HEK293T (cell line): ENCODE results near the gene HIBCH.

Experiments used
- BHLHE40 ChIP-seq: fragments of 450-650 bp; IDR thresholded peaks from 2 replicates; pipeline ENCODE4 v1.6.1; 2016; ENCODE audit warnings: mild to moderate bottlenecking, moderate library complexity, borderline replicate concordance
- FOXA1 ChIP-seq: fragments of 450-650 bp; IDR thresholded peaks from 2 replicates; pipeline ENCODE4 v1.6.1; 2016; ENCODE audit warnings: mild to moderate bottlenecking
- FOXK2 ChIP-seq: fragments of 450-650 bp; IDR thresholded peaks from 2 replicates; pipeline ENCODE4 v1.6.1; 2016; ENCODE audit warnings: mild to moderate bottlenecking
- SP1 ChIP-seq: fragments of 450-650 bp; IDR thresholded peaks from 2 replicates; pipeline ENCODE4 v1.6.1; 2017

GRCh38 chr2:190318931-190319554 lies 583 bp downstream of the HIBCH start:
- TF ChIP-seq SP1 (no peak), FOXA1 (no peak), FOXK2 (no peak), BHLHE40 (no peak)
